Activated T-helper 2 cell treated with anti-CD3 and anti-CD28 coated beads, Interferon-gamma antibody, Interleukin-2, Interleukin-4, amounts not matched to agents 10 μg/mL and 5 μg/mL and 100 μg/mL, durations not matched to agents 14 hours and 24 hours and 36 hours (primary cell): ENCODE data around the gene RASA3. TPM values are rescaled to one million over a fixed set of nuclear protein-coding genes. Genes with fewer than 3 reads are reported as not detected.

ENCODE experiments used
- DNase-seq: peaks from one replicate; pipeline ENCODE4 v3.0.0; 2021; ENCODE audit warnings: low spot score
- H3K27ac Mint-ChIP-seq: one replicate; pipeline ENCODE4 v1.8.0; 2021; ENCODE audit warnings: mixed read lengths
- H3K27me3 Mint-ChIP-seq: one replicate; pipeline ENCODE4 v1.8.0; 2021; ENCODE audit warnings: low read depth, mixed read lengths
- H3K36me3 Mint-ChIP-seq: one replicate; pipeline ENCODE4 v1.8.0; 2021; ENCODE audit warnings: low read depth, mixed read lengths
- H3K4me1 Mint-ChIP-seq: one replicate; pipeline ENCODE4 v1.8.0; 2021; ENCODE audit warnings: low read depth, mixed read lengths
- H3K4me3 Mint-ChIP-seq: one replicate; pipeline ENCODE4 v1.8.0; 2021; ENCODE audit warnings: low read depth, mild to moderate bottlenecking, moderate library complexity, mixed read lengths
- H3K9me3 Mint-ChIP-seq: one replicate; pipeline ENCODE4 v1.8.0; 2021; ENCODE audit warnings: mixed read lengths
- intact Hi-C: fragments of 100-400 bp; cut with micrococcal nuclease; formaldehyde crosslinking; loops from one replicate; pipeline ENCODE4 v1.15.1; 2023
- total RNA-seq: library from RNA; stranded (reverse); gene quantifications from 2 replicates; pipeline ENCODE4 v1.2.3, GENCODE V29; 2022

The RASA3 gene
- total RNA-seq, 1 donor from 2014 or later = 13.9 TPM

GRCh38 chr13:113958373-113958772, 174.1 kb downstream of the RASA3 start:
- no peaks in the 10 kb centered on the region for H3K4me1 Mint-ChIP-seq
- intact Hi-C loops = no loop called here
- H3K27me3 Mint-ChIP-seq = no peaks in the 10 kb centered on the region
- no peak overlapping the region for H3K27ac Mint-ChIP-seq
- DNase-seq = no peak
- H3K9me3 Mint-ChIP-seq = peaks cover 46% of the 10 kb centered on the region
- no peaks in the 10 kb centered on the region for H3K36me3 Mint-ChIP-seq
- no peak overlapping the region for H3K4me3 Mint-ChIP-seq

DNA sequence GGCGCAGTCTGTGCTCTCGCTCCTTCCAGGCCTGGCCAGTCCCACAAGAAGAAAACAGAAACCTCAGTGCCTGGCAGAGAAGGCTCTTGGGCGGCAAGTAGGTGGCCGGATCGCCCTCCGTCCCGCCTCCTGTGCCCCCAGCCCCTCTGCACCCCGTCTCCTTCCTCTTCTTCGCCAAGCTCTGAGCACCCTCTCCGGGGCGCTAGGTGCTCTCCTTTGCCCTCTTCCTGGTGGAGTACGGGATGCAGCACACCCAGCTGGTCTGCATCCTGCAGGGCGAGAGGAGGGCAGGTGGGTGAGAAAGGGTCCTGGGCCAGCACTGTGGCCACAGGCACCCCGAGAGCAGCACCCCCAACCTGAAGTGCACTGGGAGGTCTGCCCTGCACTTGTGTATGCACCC, 175.9 kb downstream of the RASA3 start:
- Mint-ChIP-seq H3K4me3 (no peak overlapping the region), H3K27me3 (no peaks in the 10 kb centered on the region), H3K36me3 (no peaks in the 10 kb centered on the region), H3K9me3 (peaks cover 42% of the 10 kb centered on the region), H3K27ac (no peak overlapping the region), H3K4me1 (no peaks in the 10 kb centered on the region)
- DNase-seq = no peak
- intact Hi-C loops = no loop called here

- intact Hi-C loops = no loop called here
- no peak overlapping the region for H3K4me3 Mint-ChIP-seq
- H3K36me3 Mint-ChIP-seq = no peaks in the 10 kb centered on the region
Measured at GRCh38 chr13:113955691-113956090, 176.7 kb downstream of the RASA3 start.

DNA sequence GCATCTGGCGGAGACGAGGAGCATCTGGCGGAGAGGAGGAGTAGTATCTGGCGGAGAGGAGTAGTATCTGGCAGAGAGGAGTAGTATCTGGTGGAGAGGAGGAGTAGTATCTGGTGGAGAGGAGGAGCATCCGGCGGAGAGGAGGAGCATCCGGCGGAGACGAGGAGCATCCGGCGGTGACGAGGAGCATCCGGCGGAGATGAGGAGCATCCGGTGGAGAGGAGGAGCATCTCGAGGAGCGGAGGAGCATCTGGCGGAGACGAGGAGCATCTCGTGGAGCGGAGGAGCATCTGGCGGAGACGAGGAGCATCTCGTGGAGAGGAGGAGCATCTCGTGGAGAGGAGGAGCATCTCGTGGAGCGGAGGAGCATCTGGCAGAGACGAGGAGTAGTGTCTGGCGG, 177.2 kb downstream of the RASA3 start:
- Mint-ChIP-seq H3K4me1 (no peaks in the 10 kb centered on the region), H3K27me3 (no peaks in the 10 kb centered on the region), H3K27ac (no peak overlapping the region), H3K4me3 (no peak overlapping the region), H3K36me3 (no peaks in the 10 kb centered on the region), H3K9me3 (peaks cover 35% of the 10 kb centered on the region)
- DNase-seq = no peak
- intact Hi-C loops = no loop called here

More at GRCh38 chr13:113955691-113956090, 176.7 kb downstream of the RASA3 start:
- H3K27ac Mint-ChIP-seq = no peak overlapping the region
- no peak for DNase-seq
- H3K4me1 Mint-ChIP-seq = no peaks in the 10 kb centered on the region
- no peaks in the 10 kb centered on the region for H3K27me3 Mint-ChIP-seq
- H3K9me3 Mint-ChIP-seq = peaks cover 39% of the 10 kb centered on the region

DNA sequence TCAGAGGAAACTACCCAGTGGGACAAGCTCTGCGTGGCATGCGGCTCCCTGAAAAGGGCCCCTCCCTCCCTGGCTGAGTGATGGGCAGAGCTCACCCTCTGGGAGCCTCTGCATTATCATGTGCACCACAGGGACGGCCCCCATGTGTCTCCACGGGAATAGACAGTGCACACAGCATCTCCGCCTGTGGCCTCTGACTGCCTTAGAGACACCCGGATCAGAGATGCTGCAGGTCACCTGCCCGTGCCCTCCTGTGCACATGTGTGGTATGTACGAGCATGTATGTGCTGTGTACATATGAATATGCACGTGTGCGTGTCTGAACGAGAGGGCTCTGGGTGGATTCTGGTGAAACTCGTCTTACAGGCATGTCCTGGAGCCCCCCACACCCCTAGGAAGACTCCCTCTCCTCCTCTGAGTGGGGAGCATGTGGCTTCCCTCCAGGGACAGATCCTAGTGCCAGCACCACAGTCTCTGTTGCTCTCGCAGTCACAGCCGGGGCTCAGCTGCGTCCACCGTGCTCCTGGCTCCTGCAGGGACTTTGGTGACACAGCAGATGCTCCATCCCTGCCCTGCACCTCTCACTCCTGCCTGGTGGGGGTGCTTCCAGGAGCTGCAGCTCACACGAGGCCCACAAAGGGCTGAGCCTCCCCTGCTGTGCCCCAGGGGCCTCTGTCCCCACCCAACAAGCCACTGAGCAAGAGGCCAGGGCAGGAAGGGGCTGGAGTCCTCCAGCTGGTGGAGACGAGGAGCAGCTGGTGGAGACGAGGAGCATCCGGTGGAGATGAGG, 178.2 kb downstream of the RASA3 start:
- Mint-ChIP-seq H3K4me1 (no peaks in the 10 kb centered on the region), H3K9me3 (peaks cover 28% of the 10 kb centered on the region), H3K27ac (no peak overlapping the region), H3K36me3 (no peaks in the 10 kb centered on the region), H3K4me3 (no peak overlapping the region), H3K27me3 (no peaks in the 10 kb centered on the region)
- intact Hi-C loops = no loop called here
- no peak for DNase-seq

- H3K4me3 Mint-ChIP-seq = no peak overlapping the region
Measured at GRCh38 chr13:113953561-113953960, 178.9 kb downstream of the RASA3 start.

GRCh38 chr13:113952983-113953520, 179.4 kb downstream of the RASA3 start:
- H3K4me1 Mint-ChIP-seq = no peaks in the 10 kb centered on the region
- intact Hi-C loops = no loop called here
- peaks cover 16% of the 10 kb centered on the region for H3K9me3 Mint-ChIP-seq
- no peak overlapping the region for H3K27ac Mint-ChIP-seq
- H3K27me3 Mint-ChIP-seq = no peaks in the 10 kb centered on the region
- H3K36me3 Mint-ChIP-seq = no peaks in the 10 kb centered on the region
- H3K4me3 Mint-ChIP-seq = no peak overlapping the region
- DNase-seq = no peak

More at GRCh38 chr13:113953561-113953960, 178.9 kb downstream of the RASA3 start:
- intact Hi-C loops = no loop called here
- Mint-ChIP-seq H3K4me1 (no peaks in the 10 kb centered on the region), H3K27ac (no peak overlapping the region), H3K9me3 (peaks cover 21% of the 10 kb centered on the region), H3K36me3 (no peaks in the 10 kb centered on the region), H3K27me3 (no peaks in the 10 kb centered on the region)
- no peak for DNase-seq

- H3K4me3 Mint-ChIP-seq = no peak overlapping the region
Measured at GRCh38 chr13:113952151-113952982, 180.1 kb downstream of the RASA3 start.

DNA sequence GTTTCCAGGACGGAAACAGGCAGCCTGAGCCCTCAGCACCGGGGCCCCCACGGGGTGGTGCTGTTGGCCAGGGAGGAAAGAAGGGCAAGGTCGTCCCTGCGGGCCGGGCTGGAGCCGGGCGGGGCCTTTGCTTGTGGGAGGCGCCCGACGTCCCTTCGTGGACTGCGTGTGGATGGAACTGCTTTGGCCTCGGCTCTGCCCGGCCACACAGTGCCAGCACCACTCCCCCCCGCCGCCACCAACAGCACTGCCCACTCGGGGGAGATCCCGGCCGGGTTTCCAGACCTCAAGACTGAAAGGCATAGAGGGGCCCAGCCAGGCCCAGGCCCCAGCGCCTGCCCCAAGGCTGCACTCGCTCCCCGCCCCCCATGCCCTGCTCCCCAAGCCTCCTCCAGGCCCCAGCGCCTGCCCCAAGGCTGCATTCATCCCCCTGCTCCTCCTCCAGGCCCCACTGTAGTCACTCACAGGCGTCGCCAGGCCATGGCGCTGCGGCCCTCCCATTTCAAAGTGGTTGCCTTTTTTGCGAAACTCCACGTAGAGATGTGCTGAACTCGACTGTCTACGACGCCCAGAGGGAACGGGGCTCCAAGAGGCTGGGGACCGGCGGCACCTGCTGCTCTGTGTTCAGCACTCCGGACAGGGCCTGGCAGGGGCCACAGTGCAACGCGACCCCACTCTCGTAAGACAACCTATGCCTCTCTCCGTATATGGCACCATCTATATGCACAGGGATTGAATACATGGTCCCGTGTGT, 181.0 kb downstream of the RASA3 start:
- Mint-ChIP-seq H3K4me1 (no peaks in the 10 kb centered on the region), H3K4me3 (no peak overlapping the region), H3K9me3 (peaks cover 4% of the 10 kb centered on the region), H3K36me3 (no peaks in the 10 kb centered on the region), H3K27me3 (no peaks in the 10 kb centered on the region), H3K27ac (no peak overlapping the region)
- intact Hi-C loops = no loop called here
- peak; percentile 30 for DNase-seq

More at GRCh38 chr13:113952151-113952982, 180.1 kb downstream of the RASA3 start:
- no peaks in the 10 kb centered on the region for H3K27me3 Mint-ChIP-seq
- H3K36me3 Mint-ChIP-seq = no peaks in the 10 kb centered on the region
- intact Hi-C loops = no loop called here
- H3K9me3 Mint-ChIP-seq = peaks cover 9% of the 10 kb centered on the region
- no peak for DNase-seq
- H3K27ac Mint-ChIP-seq = no peak overlapping the region
- no peaks in the 10 kb centered on the region for H3K4me1 Mint-ChIP-seq

- no peaks in the 10 kb centered on the region for H3K27me3 Mint-ChIP-seq
- no peak for DNase-seq
- no peaks in the 10 kb centered on the region for H3K36me3 Mint-ChIP-seq
- H3K4me3 Mint-ChIP-seq = no peak overlapping the region
- no peaks in the 10 kb centered on the region for H3K4me1 Mint-ChIP-seq
- H3K9me3 Mint-ChIP-seq = no peaks in the 10 kb centered on the region
- H3K27ac Mint-ChIP-seq = no peak overlapping the region
- intact Hi-C loops = no loop called here
Measured at GRCh38 chr13:113950451-113951245, 181.8 kb downstream of the RASA3 start.

DNA sequence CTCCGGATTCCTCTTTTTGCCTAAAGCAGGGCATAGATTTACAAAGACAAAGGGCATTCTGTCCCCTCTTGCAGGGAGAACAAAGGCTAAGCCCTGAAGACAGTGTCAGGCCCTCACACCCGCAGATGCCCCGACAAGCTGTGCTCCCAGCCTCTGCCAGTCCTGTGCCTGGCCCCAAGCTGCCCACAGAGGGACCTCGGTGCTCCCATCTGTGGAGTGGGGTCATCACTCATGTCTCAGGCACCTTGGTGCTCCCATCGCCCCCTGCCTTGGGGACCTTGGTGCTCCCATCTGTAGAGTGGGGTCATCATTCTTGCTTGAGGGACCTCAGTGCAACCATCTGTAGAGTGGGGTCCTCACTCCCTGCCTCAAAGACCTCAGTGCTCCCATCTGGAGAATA, 182.9 kb downstream of the RASA3 start:
- no peaks in the 10 kb centered on the region for H3K4me1 Mint-ChIP-seq
- H3K9me3 Mint-ChIP-seq = no peaks in the 10 kb centered on the region
- no peaks in the 10 kb centered on the region for H3K36me3 Mint-ChIP-seq
- DNase-seq = no peak
- intact Hi-C loops = no loop called here
- no peak overlapping the region for H3K27ac Mint-ChIP-seq
- no peaks in the 10 kb centered on the region for H3K27me3 Mint-ChIP-seq
- H3K4me3 Mint-ChIP-seq = no peak overlapping the region
